Left ventricle myocardium inferior (tissue), 1 donor: ENCODE results near the gene C19orf53. TPM values are rescaled to one million over a fixed set of nuclear protein-coding genes. Genes with fewer than 3 reads are reported as not detected.
A peak's percentile ranks its signal among the peaks of the same experiment; 100 is the strongest.

Experiments
- DNase-seq: peaks from one replicate; pipeline ENCODE4 v3.0.0-alpha.2; 2020
- H3K27ac ChIP-seq: fragments of 200-600 bp; replicated peaks from 2 replicates; pipeline ENCODE4 v1.8.0; 2021
- H3K27me3 ChIP-seq: fragments of 200-600 bp; 2 replicates; pipeline ENCODE4 v1.8.0; 2021; ENCODE audit warnings: low read depth
- H3K36me3 ChIP-seq: fragments of 200-600 bp; 2 replicates; pipeline ENCODE4 v1.8.0; 2021
- H3K4me1 ChIP-seq: fragments of 200-600 bp; 2 replicates; pipeline ENCODE4 v1.8.0; 2021
- H3K4me3 ChIP-seq: fragments of 200-600 bp; 2 replicates; pipeline ENCODE4 v1.8.0; 2021; ENCODE audit warnings: mild to moderate bottlenecking, moderate library complexity
- H3K9me3 ChIP-seq: fragments of 200-600 bp; replicated peaks from 2 replicates; pipeline ENCODE4 v1.8.0; 2021
- CTCF ChIP-seq: fragments of 200-600 bp; IDR thresholded peaks from 2 replicates; pipeline ENCODE4 v1.8.0; 2021; ENCODE audit warnings: antibody characterized with exemption, mild to moderate bottlenecking, borderline replicate concordance
- intact Hi-C: fragments of 100-400 bp; cut with micrococcal nuclease; formaldehyde crosslinking; loops from one replicate; pipeline ENCODE4 v1.11.0; 2022
- total RNA-seq: library from RNA; stranded (reverse); fragmentation: NEBNext Ultra II Directional; extraction: Animal tissue kit (Norgen Biotek cat#: 25700); gene quantifications from one replicate; pipeline ENCODE4 v1.2.1, GENCODE V29; 2021
- donor health status: DM: no; HTN: yes; CAD: no; lungs with severe emphysema.

The C19orf53 gene
- total RNA-seq, 1 donor from 2014 or later = 97.7 TPM

- Histone ChIP-seq H3K36me3 (peaks cover 14% of the 10 kb centered on the region), H3K4me1 (peaks cover 12% of the 10 kb centered on the region), H3K27me3 (no peaks in the 10 kb centered on the region), H3K4me3 (no peak overlapping the region), H3K9me3 (no peaks in the 10 kb centered on the region), H3K27ac (no peak overlapping the region)
- DNase-seq = no peak
- intact Hi-C loops = no loop called here
- TF ChIP-seq CTCF = no peak
Measured at GRCh38 chr19:13819238-13819637, 45.0 kb downstream of the C19orf53 start.

- Histone ChIP-seq H3K4me3 (no peak overlapping the region), H3K4me1 (peaks cover 12% of the 10 kb centered on the region), H3K27ac (peak overlapping the region; percentile 66), H3K9me3 (no peaks in the 10 kb centered on the region), H3K27me3 (no peaks in the 10 kb centered on the region), H3K36me3 (peaks cover 18% of the 10 kb centered on the region)
- no peak for DNase-seq
- intact Hi-C loops = no loop called here
- TF ChIP-seq CTCF = no peak
Measured at GRCh38 chr19:13821292-13821691, 47.0 kb downstream of the C19orf53 start.

- H3K4me1 ChIP-seq = peaks cover 12% of the 10 kb centered on the region
- no peak for TF ChIP-seq CTCF
- no peaks in the 10 kb centered on the region for H3K27me3 ChIP-seq
- peak; percentile 69 for DNase-seq
- H3K36me3 ChIP-seq = peaks cover 25% of the 10 kb centered on the region
- intact Hi-C loops = no loop called here
- H3K27ac ChIP-seq = peak overlapping the region; percentile 73
- no peaks in the 10 kb centered on the region for H3K9me3 ChIP-seq
- no peak overlapping the region for H3K4me3 ChIP-seq
Measured at GRCh38 chr19:13823256-13823655, 49.0 kb downstream of the C19orf53 start.

- TF ChIP-seq CTCF = no peak
- intact Hi-C loops = no loop called here
- H3K27me3 ChIP-seq = no peaks in the 10 kb centered on the region
- peaks cover 12% of the 10 kb centered on the region for H3K4me1 ChIP-seq
- H3K36me3 ChIP-seq = peaks cover 25% of the 10 kb centered on the region
- no peak for DNase-seq
- H3K9me3 ChIP-seq = no peaks in the 10 kb centered on the region
- H3K27ac ChIP-seq = no peak overlapping the region
- no peak overlapping the region for H3K4me3 ChIP-seq
Measured at GRCh38 chr19:13823901-13824300, 49.6 kb downstream of the C19orf53 start.

GRCh38 chr19:13824703-13825102 lies 50.4 kb downstream of the C19orf53 start:
- DNase-seq = no peak
- Histone ChIP-seq H3K27ac (no peak overlapping the region), H3K4me3 (no peak overlapping the region), H3K27me3 (no peaks in the 10 kb centered on the region), H3K36me3 (peaks cover 25% of the 10 kb centered on the region), H3K9me3 (no peaks in the 10 kb centered on the region), H3K4me1 (peaks cover 12% of the 10 kb centered on the region)
- TF ChIP-seq CTCF = no peak
- intact Hi-C loops = no loop called here
